ENCODE data around the gene LGI1. TPM values are rescaled to one million over a fixed set of nuclear protein-coding genes. Genes with fewer than 3 reads are reported as not detected.
"Not testable (repeated sequence)": the region's sequence is repeated elsewhere in the genome, so short reads cannot be mapped to it uniquely, and the experiment has no call there.

The LGI1 gene
- polyA plus RNA-seq, 4 donors, result 6.2 to 33.4 (median 6.5) TPM

GRCh38 chr10:93799155-93799708 is 41.5 kb downstream of the LGI1 start:
- no peak for DNase-seq (ENCODE audit: low read depth in 4 of 4, low spot score in 3 of 4)

GRCh38 chr10:93804200-93804599 is 46.5 kb downstream of the LGI1 start:
- no peak for DNase-seq (ENCODE audit: low read depth in 4 of 4, low spot score in 3 of 4)

- DNase-seq (ENCODE audit: low read depth in 4 of 4, low spot score in 3 of 4), result no peak
Measured at GRCh38 chr10:93806903-93807302, 49.2 kb downstream of the LGI1 start.

GRCh38 chr10:93807371-93807770 is 49.6 kb downstream of the LGI1 start:
- no peak for DNase-seq (ENCODE audit: low read depth in 4 of 4, low spot score in 3 of 4)

GRCh38 chr10:93812659-93813338 is 55.1 kb downstream of the LGI1 start:
- no peak for DNase-seq (ENCODE audit: low read depth in 4 of 4, low spot score in 3 of 4)

- no peak for DNase-seq (ENCODE audit: low read depth in 4 of 4, low spot score in 3 of 4)
Measured at GRCh38 chr10:93813507-93814465, 56.0 kb downstream of the LGI1 start.

- DNase-seq (ENCODE audit: low read depth in 4 of 4, low spot score in 3 of 4), result no peak
Measured at GRCh38 chr10:93815304-93816096, 57.8 kb downstream of the LGI1 start.

GRCh38 chr10:93816123-93816747 is 58.5 kb downstream of the LGI1 start:
- peak in 1 of 4 donors; percentile 42 for DNase-seq (ENCODE audit: low read depth in 4 of 4, low spot score in 3 of 4)

- no peak for DNase-seq (ENCODE audit: low read depth in 4 of 4, low spot score in 3 of 4)
Measured at GRCh38 chr10:93818086-93818485, 60.4 kb downstream of the LGI1 start.

GRCh38 chr10:93819520-93819919 is 61.8 kb downstream of the LGI1 start:
- no peak for DNase-seq (ENCODE audit: low read depth in 4 of 4, low spot score in 3 of 4)

GRCh38 chr10:93820434-93820833 is 62.7 kb downstream of the LGI1 start:
- no peak for DNase-seq (ENCODE audit: low read depth in 4 of 4, low spot score in 3 of 4)

GRCh38 chr10:93821051-93821772 is 63.5 kb downstream of the LGI1 start:
- no peak for DNase-seq (ENCODE audit: low read depth in 4 of 4, low spot score in 3 of 4)

GRCh38 chr10:93826355-93826754 is 68.6 kb downstream of the LGI1 start:
- no peak for DNase-seq (ENCODE audit: low read depth in 4 of 4, low spot score in 3 of 4)

- DNase-seq (ENCODE audit: low read depth in 4 of 4, low spot score in 3 of 4), result no peak
Measured at GRCh38 chr10:93827056-93827804, 69.5 kb downstream of the LGI1 start.

- not testable (repeated sequence) for DNase-seq (ENCODE audit: low read depth in 4 of 4, low spot score in 3 of 4)
Measured at GRCh38 chr10:93831065-93831464, 73.3 kb downstream of the LGI1 start.

GRCh38 chr10:93835770-93836169 is 78.0 kb downstream of the LGI1 start:
- DNase-seq (ENCODE audit: low read depth in 4 of 4, low spot score in 3 of 4), result no peak

GRCh38 chr10:93837822-93838221 is 80.1 kb downstream of the LGI1 start:
- DNase-seq (ENCODE audit: low read depth in 4 of 4, low spot score in 3 of 4), result no peak

- DNase-seq (ENCODE audit: low read depth in 4 of 4, low spot score in 3 of 4), result no peak
Measured at GRCh38 chr10:93838278-93838677, 80.5 kb downstream of the LGI1 start.

- no peak for DNase-seq (ENCODE audit: low read depth in 4 of 4, low spot score in 3 of 4)
Measured at GRCh38 chr10:93841961-93842360, 84.2 kb downstream of the LGI1 start.

All from left renal pelvis (tissue), 4 donors.